NCI-H524 (cell line): ENCODE measurements around the gene ZC3H7A.
A peak's percentile ranks its signal among the peaks of the same experiment; 100 is the strongest.
"Not testable (repeated sequence)": the region's sequence is repeated elsewhere in the genome, so short reads cannot be mapped to it uniquely, and the experiment has no call there.

Experiments used
- DNase-seq, 2 experiments: peaks; one replicate each; lab custom pipeline; 2025; lab: John Stamatoyannopoulos, UW

ZC3H7A gene

GRCh38 chr16:11801481-11802021 is 4.5 kb upstream of the ZC3H7A start:
- DNase-seq, result no peak

DNA sequence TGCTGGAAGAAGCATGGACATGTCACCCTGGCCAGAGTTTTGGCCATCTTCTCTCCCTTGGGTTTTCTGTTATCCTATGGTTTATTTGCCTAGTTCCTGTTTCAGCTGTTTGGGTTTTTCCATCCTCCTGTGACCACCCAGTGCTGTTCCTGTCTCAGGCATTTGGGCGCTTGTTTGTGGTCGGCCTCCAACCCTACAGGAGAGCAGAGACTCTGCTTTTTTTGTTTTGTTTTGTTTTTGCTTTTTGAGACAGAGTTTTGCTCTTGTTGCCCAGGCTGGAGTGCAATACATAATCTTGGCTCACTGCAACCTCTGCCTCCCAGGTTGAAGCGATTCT is 3.3 kb upstream of the ZC3H7A start:
- DNase-seq, result no peak

DNA sequence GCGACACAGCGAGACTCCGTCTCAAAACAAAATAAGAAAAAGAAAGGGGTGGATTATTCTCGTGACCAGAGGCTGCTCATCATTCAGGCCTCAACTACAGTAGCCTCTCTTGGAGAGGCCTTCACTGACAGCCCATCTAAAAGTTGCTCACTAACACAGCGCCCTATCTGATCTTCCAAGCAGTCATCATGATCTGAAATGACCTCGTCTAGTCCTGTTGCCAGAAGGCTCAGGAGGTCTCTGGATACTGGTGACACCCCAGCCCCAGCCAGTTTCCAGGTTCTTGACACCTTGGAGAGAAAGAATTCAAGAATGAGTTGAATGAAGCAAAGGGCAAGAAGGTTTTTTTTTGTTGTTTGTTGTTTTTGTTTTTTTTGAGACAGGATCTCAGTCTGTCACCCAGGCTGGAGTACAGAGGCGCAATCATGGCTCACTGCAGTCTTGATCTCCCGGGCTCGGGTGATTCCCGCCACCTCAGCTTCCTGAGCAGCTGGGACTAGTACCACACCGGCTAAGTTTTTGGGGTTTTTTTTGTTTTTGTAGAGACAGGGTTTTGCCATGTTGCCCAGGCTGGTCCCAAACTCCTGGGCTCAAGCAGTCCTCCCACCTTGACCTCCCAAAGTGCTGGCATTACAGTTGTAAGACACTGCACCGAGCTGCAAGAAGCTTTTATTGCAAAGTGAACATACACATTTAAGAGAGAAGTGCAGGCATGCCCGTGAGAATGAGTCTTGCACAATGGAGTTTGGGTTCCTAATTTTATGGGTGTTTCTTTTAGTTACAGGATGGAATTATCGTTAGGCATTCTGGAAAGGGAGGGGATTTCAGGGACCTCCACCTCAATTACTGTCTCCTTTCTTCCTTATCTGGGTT is 2.7 kb upstream of the ZC3H7A start:
- no peak for DNase-seq

DNA sequence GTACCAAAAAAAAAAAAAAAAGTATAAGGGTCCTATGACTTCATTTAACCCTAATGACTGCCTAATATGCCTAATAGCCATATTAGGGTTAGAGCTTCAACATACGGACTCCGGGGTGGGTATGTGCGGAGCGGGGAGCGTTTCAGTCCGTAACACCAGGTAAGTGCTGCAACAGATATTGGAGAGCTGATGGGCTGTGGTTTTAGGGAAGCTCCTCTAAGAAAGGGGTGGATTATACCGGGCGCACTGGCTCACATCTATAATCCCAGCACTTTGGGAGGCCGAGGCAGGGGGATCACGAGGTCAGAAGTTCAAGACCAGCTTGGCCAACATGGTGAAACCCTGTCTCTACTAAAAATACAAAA is 1.9 kb upstream of the ZC3H7A start:
- no peak for DNase-seq

- DNase-seq, result peak in 1 of 2 experiments; percentile 48
These were observed 870 bp upstream of the ZC3H7A start for GRCh38 chr16:11797957-11798299.

- peak in 1 of 2 experiments; percentile 18 for DNase-seq
These were observed 562 bp downstream of the ZC3H7A start for GRCh38 chr16:11796227-11797165.

GRCh38 chr16:11795887-11796226 is 1.2 kb downstream of the ZC3H7A start:
- no peak for DNase-seq

- no peak for DNase-seq
These were observed 1.8 kb downstream of the ZC3H7A start for GRCh38 chr16:11794996-11795886.

DNA sequence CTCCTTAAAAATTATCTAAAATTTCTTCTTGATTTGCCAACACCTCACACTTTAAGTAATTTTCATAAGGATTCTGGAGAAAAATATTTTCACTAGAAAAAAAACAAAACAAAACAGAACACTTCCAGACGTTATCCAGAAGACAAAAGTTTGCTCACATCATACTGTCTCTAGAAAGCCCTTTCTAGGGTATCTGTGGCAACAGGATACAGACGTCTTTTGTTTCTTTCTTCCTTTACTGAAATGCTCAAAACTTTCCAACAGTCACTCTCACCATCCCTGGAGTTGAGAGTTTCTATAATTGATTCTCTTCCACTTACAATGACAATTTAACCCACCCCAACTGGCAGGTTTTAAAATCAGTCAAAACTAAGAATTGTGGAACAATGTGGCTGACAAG is 2.6 kb downstream of the ZC3H7A start:
- no peak for DNase-seq

GRCh38 chr16:11793840-11794239 is 3.2 kb downstream of the ZC3H7A start:
- DNase-seq, result peak in 1 of 2 experiments; percentile 52

- peak; percentile 100 for DNase-seq
These were observed 4.4 kb downstream of the ZC3H7A start for GRCh38 chr16:11792410-11793241.

DNA sequence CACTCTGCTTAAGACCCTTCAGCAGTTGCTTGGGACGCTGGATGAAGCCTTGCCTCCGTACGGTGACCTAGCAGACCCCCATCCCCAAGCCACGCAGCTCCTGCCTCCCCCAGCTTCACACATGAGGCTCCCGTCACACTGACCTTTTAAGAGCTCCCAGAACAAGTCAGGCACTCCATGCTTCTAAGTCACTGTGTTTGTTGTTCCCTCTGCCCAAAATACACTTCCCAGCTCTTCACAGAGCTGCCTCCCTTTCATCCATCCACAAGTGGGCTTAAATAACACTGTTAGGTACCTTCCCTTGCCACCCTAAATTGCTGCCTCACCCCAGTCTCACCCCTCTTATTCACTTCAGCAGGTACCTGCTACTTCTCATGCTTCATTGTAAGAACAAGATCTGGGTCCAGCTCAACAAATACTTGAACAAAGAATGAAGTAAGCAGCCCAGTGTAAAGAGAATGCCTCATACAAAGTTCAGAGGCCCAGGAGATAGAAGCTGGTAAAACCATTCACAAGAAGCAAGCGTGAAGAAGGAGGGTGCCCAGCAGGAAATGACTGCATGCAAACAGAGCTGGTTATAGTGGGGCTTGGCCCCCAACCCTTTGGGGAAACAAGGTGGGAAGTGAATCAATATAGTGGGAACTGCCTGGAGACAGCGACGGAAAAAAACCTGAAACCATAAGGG is 5.8 kb downstream of the ZC3H7A start:
- DNase-seq, result no peak

- no peak for DNase-seq
These were observed 8.1 kb downstream of the ZC3H7A start for GRCh38 chr16:11788914-11789313.

GRCh38 chr16:11784980-11785599 is 12.0 kb downstream of the ZC3H7A start:
- DNase-seq, result not testable (repeated sequence)

- DNase-seq, result not testable (repeated sequence)
These were observed 12.7 kb downstream of the ZC3H7A start for GRCh38 chr16:11784381-11784780.

- no peak for DNase-seq
These were observed 13.1 kb downstream of the ZC3H7A start for GRCh38 chr16:11784038-11784369.

GRCh38 chr16:11783319-11784037 is 13.6 kb downstream of the ZC3H7A start:
- no peak for DNase-seq

DNA sequence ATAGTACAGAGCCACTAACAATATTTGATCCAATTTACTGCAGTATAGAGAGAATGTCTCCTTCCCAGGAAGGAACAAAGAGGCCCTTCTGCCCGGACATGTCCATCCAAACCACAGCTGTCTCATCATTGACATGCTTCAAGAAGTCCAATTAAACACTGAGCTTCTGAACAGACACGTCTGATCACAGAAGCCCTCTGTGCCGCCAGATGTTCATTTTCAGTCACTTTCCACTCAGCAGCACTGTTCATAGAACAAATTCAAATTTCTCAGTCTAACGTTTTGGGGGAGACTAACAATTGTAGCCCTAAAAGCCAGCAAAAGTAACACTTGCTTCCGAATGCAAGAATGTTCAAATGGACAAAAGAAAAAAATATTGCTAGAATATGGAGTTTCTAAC is 15.3 kb downstream of the ZC3H7A start:
- peak; percentile 78 to 95 for DNase-seq

- peak; percentile 73 to 81 for DNase-seq
These were observed 15.9 kb downstream of the ZC3H7A start for GRCh38 chr16:11780991-11781680.
